HG03378 (cell line): ENCODE measurements around the gene PPP1R17.

ENCODE experiments used
- ATAC-seq: cut with Tn5 transposase; IDR thresholded peaks from one replicate; pipeline ENCODE4 v1.9.1; 2021; ENCODE audit warnings: mild to moderate bottlenecking, moderate library complexity; ENCODE audit not compliant: unreplicated experiment

The PPP1R17 gene

DNA sequence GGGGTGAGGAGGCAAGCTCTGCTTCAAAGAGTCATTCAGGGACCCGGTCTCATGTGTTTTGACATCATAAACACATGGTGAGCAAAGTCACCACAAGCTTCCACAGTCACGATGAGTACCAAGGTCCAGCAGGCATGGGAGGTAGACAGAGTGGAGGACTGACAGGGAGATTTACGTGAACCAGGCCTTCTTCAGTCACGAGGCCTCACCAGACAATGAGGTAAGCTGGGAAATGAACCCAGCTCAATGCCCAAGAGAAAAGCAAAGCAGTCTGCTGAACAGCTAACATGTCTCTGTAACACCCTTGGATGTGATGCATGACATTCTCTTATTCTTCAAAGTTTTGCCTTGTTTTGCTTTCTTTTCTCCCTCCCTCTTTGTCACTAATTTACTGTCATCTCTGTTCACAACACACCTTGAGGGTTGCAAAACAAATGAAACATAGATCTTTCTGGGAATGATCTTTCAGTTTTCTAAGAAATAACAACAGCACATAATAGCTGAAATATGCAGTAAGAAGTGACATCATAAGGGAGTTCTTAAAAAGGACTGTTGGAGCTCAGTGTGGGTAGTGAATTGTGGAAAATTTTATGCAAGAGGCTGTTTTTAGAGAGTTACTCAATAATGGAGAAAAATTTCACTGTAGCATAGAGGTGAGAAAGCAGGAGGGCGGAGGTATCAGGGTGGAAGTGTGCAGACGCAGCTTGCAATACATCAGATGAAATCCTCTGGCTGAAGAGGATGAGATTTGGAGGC, 9.0 kb downstream of the PPP1R17 start:
- no peak for ATAC-seq

DNA sequence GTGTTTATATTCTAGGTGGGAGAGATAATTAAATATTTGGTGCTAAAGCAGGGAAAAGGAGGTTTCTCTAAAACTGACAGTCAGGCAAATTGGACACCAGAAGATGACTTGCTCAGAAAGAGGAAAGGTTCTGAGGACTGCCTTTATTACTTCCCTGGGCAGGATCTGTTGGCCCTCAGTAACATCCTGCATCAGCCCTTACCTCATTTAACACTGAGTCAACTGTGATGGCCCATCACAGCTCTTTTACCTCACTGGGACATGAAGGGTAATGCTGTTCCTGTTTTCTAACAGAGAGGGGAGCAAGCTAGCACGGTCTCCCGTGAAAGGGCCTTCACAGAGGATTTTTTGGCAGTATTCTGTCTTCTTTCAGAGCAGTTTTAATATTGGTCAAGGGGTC, 12.0 kb downstream of the PPP1R17 start:
- ATAC-seq = no peak

DNA sequence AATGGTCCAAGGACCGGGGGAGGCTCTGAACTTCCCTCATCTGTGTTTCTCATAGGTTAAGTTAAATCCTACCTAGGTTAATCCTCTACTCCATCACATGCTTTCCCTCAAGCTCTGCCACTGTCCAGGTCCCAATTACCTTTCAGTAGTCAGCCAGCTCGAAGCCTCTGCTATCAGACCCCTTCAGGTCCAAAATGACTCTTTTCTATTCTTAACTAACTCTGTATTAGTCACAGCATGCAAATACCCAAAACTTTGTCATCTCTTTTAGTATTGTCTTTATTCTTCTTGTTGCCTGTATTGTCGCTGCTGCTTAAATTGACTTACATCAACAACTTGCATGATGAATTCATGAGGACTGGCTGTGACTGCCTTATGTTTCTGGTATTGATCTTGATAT, 15.3 kb downstream of the PPP1R17 start:
- ATAC-seq = no peak

DNA sequence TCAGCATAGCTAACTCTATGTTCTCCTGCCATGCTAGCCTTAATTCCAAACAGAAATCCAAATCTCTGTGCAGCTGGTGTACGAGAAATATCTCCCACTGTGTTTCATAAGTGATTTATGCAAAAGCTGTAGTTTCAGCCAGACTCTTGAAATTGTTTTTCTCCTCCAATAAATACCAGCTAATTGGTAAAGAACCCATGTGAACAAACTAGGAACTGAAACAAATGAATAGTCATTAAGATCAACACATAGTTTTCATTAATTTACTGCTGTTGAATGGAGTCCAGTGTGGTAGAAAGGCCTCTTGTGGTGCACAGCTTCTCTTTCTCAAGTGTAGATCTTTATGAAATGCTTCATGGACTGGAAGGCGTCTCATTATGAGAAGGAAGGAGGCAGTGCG, 18.4 kb downstream of the PPP1R17 start:
- no peak for ATAC-seq

DNA sequence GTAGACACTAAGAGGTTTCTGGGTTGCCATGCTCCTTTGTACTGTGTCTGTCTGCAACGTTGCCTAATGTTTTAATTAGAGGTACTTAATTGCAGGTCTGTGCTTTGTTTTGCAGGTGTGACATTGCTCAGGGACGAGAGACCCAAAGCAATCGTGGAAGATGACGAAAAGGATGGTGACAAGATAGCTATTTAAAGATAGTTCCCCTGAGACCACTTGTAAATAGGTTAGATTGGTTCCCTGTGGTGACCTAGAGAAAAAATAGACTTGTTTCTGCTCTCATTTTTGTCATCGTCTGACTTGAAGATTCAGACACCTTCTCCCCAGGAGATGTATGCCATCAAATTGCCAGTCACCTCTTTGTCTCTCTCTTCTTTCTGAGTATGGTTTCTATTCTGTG, 20.1 kb downstream of the PPP1R17 start:
- ATAC-seq = no peak

DNA sequence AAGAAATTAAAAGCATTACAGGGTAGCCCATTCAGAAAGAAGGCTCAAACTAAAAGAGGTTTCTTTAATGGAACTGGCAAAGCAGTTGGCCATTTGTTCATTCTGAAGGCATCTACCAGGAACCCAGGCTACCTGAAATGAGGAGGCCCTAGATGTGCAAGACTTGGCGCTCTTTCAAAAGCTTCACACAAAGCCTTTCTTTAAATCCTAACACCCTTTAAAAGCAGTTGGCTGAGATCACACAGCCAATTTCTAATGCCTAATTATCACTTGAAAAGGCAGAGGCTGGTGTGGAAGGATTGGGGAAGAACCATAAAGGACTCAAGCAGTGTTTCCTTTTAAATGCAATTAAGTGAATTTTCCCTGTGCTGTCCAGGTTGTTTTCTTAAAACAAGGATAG, 23.2 kb downstream of the PPP1R17 start:
- no peak for ATAC-seq

DNA sequence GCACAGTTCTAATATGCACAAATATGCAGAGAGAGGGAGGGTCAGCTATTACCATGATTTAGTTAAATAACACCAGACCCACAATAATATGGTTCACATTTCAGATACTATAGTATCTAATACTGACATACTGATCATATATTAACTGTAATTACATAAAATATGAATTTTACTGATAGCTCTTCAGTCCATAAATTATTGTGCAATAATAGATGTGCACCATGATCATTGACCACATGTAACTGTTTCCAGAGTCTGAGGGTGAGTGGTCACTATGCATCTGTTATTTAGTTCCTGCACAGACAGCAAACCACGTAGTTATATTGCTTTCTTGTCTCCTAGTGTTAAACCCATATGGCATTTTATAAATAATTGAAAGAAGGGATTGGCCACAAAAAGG, 29.3 kb downstream of the PPP1R17 start:
- ATAC-seq = no peak

DNA sequence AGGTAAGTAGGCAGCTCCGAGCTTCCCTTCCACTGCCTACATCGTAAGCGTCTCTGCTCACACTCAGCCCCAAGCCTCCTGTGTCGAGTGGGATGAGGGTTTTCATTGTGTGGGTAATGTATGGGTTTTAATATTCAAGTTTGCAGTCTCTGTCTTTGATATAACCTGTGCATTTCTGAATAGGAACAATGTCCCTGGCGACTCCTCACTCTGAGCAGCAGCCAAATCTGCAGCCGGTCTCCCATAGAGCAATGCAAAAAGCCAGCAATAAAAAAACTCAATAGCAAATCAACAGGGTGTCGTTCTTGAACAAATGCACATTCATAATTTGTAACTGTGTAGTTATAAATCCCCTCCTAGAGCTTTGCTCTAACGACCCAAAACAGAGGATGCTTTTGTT, 33.4 kb downstream of the PPP1R17 start:
- ATAC-seq = no peak

DNA sequence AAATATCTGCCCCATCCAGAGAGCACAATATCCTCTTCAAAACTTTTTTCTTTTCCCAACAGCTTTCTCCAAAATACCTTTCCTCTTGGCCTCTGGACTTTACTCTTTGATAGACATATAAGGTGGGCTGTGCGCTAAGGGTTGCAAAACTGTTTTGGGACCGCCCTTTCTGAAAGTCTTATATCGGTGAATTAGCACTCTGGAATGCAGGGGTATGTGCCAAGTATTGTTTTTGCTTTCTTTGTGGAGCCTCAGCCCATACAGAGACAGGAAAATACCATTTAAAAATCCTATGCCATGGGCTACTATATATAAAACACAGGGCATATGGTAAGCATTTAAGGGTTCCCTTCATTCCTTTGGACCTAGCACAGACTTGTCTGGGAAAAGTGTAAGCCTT, 37.7 kb downstream of the PPP1R17 start:
- ATAC-seq = no peak

DNA sequence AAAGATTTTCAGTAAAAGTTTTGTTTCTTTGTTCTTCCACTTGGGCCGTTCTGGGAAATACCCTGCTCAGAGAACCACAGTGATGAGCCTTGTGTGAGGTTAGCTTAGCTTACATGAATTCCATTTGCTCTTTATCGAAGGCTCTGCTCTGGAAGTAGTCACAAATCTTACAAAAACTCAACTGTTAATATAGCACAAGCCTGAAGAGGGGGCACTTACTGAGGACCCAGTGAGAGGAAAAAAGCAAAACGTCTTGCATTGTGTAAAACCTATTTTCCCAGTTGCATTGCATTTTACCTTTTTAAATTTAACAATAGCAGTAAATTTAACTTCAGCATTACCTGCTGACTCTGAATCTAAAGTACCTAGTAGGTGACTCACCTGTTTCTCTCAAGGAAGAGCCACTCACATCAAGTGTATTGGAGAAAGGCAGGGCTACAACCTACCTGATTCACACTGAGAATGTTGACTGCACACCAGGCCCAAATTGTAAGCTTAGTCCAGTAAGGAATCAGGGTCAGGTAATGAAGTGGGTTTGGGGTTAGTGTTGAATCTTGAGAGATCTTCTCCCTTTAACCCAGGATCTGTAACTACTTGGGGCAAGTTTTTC, 42.3 kb downstream of the PPP1R17 start:
- ATAC-seq = no peak

DNA sequence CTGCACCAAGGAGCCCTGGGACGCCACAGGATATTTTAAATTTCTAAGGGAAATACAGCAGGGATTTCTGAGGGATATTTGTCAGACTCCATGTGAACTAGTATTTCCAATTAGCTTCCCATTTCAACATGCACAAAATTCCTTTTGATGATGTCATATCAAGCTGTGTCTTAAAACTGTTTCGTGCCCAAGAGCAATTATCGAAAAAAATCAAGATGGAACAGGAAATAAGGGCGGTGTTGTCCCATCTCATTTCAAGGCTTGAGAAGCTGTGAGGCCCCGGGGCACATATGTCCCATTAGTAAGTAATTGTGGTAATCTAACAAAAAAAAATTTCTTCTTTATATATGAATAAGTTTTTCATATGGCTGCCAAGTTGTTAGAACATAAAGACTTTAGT, 47.4 kb downstream of the PPP1R17 start:
- ATAC-seq = no peak

DNA sequence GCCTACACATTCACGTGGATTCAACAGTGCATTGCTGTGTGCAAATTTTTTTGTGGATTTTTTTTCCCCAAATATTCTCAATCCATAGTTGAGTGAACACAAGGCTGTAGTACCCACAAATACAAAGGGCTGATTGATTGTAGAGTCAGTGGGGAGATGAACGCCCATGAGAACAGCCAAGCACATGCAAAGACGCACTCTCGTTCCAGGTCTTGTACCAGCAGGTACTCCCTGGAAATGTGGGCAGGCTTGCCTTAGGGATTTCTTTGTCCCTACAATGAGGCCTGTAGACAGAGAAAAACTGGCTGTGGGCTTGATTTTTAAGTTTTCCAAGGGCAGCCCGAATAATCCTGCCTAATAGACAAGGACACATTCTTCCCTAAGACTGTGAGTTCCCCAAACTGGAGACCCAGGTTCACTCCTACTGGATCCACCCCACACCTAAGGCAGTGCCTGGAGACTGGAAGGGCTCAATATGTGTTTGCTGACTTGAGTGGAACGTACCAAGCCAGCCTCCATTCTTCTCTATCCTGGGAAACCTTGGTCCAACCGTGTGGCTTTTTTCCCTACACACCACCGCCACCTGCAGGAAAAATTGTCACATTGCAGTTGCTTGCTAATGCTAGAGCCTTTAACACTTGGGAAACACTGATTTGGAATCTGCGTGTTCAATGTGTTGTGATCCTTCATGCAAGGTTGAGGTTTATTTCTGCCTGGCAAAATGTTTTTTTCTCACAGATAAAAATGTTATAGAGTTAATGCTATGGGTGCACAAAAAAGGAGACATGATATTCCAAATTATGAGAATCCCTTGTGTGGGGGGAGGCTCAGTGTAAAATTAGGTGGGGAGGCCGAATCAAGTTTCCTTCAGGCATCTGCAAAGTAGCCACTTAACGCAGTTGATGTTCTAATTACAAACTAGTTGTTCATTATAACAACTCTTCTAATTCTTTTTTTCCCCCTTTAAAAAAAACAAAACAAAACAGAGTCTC, 49.3 kb downstream of the PPP1R17 start:
- peak; percentile 65 for ATAC-seq

DNA sequence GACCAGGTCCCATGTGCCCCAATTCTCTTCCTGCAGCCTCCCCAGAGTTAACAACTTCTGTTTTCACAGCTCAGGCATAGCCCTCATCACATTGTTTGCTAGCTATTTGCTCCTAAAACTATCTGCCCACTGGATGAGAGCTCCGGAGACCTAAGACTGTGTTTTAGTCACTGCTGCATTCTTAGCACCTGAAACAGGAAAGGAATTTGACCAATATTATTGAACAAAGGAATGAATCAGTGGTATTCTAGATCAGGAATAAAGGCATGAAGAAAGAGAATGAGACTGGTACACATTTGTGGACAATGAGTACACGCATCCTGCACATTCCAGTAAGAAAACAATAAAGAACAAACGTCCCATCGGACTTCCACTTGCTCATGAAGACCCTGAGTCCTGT, 54.8 kb downstream of the PPP1R17 start:
- ATAC-seq = no peak

DNA sequence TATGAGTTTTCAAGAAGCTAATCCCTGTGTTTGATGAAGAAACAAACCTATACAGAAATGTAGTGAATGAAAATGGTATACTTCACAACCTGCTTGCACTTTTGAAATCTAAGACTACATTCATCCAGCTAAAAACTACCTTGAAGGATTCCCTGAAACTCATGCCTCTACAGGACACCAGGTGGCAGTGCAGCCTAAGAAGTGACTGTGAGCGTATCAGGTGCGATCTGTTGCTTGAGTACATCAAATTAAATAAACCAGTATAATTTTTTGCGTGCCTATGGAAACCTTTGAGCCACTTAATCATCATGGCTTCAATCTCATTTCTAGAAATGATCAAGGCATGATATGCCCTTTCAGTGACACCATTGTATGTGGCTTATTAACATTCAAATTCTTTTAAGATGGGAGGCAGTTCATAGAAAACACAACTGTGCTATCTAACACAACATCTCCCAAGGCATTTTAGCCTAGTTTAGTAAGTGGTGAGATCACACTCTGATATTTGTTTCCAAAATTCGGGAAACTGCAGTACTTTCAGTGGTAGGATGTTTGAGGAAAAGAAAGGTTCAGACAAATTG, 57.4 kb downstream of the PPP1R17 start:
- ATAC-seq = peak; percentile 82

DNA sequence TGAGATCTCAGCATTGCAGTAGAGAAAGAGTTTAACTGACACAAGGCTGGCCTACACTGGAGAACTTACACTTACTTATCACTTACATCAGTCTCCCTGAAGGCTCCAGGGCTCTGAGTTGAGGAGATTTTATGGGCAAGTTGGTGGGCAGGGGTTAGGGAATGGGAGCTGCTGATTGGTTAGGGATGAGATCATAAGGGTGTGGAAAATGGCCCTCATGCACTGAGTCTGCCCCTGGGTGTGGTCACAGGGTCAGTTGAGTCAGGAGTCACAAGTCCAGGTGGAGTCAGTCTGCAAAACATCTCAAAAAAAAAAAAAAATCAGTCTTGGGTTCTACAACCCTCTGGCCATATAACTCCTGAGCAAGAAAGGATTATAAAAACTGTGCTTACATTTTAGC, 60.5 kb downstream of the PPP1R17 start:
- no peak for ATAC-seq

DNA sequence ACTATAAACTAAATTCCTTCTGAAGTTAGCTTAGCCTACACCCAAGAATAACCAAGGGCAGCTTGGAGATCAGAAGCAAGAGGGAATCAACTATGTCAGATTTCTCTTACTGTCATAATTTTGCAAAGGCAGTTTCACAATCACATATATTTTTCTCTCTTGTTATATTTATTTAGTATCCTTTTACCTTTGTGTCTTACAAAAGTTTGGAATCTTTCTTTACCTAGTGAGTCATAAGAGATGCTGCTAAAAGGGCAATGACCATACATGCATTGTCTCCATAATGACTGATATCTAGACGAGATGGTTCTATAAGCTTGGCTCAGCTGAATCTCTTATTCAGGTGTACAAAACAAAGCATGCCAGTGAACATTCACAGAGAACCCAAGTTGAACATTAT, 61.1 kb downstream of the PPP1R17 start:
- ATAC-seq = no peak

DNA sequence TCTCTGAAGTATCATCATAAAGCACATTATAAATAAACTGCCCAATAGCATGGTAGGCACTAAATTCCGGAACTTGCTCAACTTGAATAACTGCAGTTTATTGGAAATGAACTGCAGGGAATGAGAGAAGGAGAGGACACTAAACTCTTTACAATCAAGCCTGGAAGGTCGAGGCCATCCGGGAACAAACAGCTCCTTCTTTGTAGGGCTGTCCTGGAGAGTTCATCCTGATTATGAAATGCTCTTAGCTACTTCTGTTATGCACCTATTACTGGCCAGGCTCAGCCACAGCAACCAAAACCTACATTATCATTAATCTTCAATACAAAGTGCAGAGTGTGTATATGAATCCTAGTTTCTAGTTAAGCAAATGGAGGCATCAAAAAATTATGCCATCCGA, 64.7 kb downstream of the PPP1R17 start:
- ATAC-seq = no peak
